ENCODE data around the gene ZNF710.

Gene ZNF710

DNA sequence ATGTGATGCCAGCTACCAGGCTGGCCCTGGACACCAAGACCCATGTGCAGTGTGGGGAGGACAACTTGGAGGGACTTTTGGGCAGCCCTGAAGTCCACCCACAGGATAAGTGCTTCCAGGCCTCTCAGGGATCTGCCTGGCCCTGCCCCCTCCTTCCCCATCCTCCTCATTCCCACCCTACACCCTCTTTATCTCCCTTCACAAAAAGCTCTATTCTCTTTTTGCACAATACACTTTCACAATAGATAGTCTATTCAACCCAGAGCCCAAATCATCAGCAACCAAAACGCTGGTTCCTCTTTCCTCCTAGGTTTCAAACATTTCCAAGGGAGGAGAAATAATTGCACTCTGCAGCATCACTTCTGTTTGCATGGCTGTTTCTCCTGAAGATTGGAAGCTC lies 7.8 kb upstream of the ZNF710 start:
- DNase-seq, result peak in 4 of 14 donors; percentile 21 to 44 (median 37)

DNA sequence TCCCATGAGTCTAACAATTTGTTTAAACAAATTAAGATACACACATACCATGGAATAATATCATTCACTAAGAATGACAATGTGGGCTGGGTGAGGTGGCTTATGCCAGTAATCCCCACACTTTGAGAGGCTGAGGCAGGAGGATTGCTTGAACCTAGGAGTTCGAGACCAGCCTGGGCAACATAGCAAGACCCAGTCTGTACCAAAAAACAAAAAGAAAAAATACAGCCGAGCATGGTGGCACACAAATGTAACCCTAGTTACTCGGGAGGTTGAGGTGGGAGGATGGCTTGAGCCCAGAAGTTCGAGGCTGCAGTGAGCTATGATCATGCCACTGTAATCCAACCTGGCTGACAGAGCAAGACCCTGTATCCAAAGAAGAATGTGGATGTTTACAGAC lies 4.0 kb upstream of the ZNF710 start:
- no peak for DNase-seq

GRCh38 chr15:89998141-89998661 lies 2.9 kb upstream of the ZNF710 start:
- DNase-seq, result no peak

- DNase-seq, result no peak
Observed at GRCh38 chr15:89998923-89999675, 2.0 kb upstream of the ZNF710 start.

- peak in 1 of 14 donors; percentile 30 for DNase-seq
Observed at GRCh38 chr15:89999676-90000185, 1.4 kb upstream of the ZNF710 start.

- peak in 5 of 14 donors; percentile 26 to 58 (median 35) for DNase-seq
Observed at GRCh38 chr15:90000186-90001001, 730 bp upstream of the ZNF710 start.

- peak in 10 of 14 donors; percentile 30 to 74 (median 60) for DNase-seq
Observed at GRCh38 chr15:90001683-90002427, 731 bp downstream of the ZNF710 start.

DNA sequence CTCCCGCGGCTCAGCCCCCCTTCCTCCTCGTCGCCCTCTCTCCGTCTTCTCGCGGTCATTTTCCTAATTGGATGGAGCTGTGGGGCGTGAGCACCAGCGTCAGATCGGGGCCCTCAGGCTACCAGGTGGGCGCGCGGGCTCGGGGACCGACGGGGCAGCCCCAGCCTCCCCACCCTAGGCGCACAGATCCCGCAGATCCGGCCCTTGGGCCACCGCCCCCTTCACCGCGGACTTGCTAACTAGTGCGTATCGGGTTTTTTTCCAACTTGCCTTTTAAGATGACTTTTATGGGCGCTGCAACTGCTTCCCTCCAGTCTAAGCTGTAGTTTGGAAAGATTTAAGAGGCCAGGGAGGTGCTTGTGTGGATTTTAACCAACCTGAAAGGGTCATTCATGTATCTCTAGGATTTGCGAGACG lies 1.3 kb downstream of the ZNF710 start:
- DNase-seq, result peak in 5 of 14 donors; percentile 18 to 66 (median 59)

DNA sequence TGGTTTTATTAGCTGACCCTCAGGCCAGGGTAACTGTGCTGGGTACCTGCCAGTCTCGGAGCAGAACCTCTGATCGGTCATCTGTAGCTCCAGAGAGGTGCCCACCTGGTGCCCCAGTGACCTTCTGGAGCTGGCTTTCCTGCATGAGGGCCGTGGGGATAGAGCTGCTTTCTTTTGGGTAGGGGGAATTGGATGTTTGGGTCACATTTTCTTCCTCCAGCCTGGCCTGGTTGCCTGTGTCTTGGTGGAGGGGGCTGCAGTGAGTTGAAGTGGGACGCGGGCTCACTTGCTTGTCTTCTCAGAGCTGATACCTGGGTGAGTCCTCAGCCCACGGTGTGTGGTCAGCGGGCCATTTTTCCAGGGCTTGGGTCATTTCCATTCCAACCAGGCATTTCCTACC lies 2.6 kb downstream of the ZNF710 start:
- peak in 1 of 14 donors; percentile 21 for DNase-seq

GRCh38 chr15:90004252-90004651 lies 3.1 kb downstream of the ZNF710 start:
- DNase-seq, result peak in 1 of 14 donors; percentile 51

GRCh38 chr15:90004671-90005070 lies 3.5 kb downstream of the ZNF710 start:
- peak in 4 of 14 donors; percentile 20 to 51 (median 42) for DNase-seq

GRCh38 chr15:90006217-90007075 lies 5.3 kb downstream of the ZNF710 start:
- no peak for DNase-seq

- no peak for DNase-seq
Observed at GRCh38 chr15:90007076-90007460, 5.9 kb downstream of the ZNF710 start.

DNA sequence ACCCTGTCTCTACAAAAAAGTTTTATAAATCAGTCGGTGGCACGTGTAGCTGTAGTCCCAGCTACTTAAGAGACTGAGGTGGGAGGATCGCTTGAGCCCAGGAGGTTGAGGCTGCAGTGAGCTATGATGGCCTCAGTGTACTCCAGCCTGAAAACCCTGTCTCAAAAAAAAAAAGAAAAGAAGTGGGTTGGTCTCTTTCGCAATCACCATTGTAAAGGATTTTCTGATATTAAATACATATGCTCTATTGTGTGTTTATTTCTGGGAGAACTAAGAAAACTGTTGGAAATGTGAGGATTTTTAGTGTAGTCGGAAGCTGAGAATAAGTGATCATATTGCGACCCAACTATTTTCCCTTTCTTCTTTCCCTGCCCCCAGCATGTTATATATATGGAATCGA lies 7.5 kb downstream of the ZNF710 start:
- DNase-seq, result no peak

DNA sequence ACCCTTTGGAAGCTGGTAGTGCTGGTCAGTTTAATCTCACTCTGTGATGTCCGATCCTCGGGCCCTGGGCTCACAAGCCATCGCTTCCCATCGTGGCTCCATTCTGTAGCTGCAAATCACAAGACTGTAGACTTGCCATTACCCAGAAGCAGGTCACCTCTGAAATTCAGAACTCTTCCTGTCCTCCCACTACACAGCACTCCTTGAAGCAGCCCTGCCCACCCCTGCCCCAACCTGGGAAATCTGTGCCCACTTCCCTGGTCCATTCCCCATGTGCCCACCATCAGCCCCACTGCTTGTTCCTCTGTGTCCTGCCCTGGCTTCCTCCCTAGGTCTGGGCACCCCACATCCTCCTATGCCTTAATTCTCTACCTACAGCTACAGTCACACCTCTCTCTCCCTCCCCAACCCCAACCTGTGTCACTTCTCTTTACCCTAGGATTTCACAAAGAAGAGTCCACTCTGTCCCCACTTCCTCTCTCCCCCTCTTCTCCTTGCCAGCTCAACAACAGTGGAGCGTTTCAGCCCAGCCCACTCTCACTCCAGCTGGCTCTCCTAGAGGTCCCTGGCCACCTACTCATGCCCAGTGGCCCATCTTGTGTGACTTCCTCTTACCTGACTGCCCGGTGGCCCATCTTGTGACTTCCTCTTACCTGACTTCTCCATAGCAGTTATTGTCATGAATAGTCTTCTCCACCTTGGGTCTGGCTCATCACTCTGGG lies 8.3 kb downstream of the ZNF710 start:
- no peak for DNase-seq

DNA sequence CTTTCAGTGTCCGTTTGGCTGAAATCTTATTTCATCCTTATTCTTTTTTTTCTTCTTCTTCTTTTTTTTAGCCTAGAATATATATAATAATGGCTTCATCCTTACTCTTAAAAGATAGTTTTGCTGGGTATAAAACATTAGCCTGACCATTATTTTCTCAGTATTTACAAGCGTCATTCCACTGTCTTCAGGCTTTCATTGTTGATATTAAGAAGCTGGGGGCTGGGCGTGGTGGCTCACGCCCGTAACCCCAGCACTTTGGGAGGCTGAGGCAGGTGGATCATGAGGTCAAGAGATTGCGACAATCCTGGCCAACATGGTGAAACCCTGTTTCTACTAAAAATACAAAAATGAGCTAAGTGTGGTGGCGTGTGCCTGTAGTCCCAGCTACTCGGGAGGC lies 10.6 kb downstream of the ZNF710 start:
- DNase-seq, result no peak

GRCh38 chr15:90013503-90013937 lies 12.4 kb downstream of the ZNF710 start:
- no peak for DNase-seq

DNA sequence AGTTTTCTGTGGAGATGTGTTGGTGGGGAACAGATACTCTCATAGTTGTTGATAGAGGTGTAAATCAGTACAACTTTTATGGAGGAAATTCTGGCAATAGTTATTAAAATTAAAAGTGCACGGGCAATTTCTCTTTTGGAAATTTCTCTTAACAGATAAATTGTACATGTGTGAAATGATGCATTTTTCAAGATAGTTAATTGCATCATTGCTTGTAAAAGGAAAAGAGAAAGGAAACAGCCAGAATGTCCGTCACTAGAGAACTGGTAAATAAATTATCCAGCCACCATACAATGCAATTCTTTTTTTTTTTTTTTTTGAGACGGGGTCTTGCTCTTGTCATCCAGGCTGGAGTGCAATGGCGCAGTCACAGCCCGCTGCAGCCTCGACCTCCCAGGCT lies 14.2 kb downstream of the ZNF710 start:
- no peak for DNase-seq

DNA sequence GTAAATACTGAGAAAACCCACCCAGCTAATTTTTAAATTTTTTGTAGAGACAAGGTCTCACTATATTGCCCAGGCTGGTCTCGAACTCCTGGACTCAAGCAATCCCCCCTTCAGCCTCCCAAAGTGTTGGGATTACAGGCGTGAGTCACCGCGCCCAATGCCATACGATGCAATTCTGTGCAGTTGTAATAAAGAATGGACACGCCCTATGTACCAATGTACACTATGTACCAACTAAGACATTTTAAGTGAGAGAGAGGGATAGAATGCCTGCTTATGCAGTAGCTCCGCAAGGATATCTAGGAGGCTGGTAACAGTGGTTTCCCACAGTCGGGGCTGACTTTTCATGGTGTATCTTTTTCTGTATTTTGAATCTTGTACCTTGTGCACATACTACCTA lies 14.6 kb downstream of the ZNF710 start:
- no peak for DNase-seq

DNA sequence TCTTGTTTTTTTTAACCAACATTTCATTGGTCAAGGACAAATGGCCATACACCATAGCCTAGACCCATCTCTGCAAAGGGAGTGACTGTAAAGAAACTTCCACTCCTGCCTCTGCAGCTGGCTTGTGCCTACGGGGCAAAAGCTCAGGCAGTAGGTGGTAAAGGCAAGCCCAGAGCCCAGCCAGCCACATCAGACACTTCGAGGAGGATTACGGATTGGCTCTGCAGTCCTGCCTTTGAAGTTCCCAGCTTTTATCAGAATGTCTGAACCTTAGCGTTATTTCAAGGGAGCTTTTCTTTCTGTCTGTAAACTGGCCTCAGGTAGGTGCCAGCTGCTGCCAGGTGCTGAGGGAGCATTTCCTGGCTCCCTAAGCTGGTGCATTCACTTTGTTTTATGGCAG lies 15.6 kb downstream of the ZNF710 start:
- no peak for DNase-seq
